ENCODE measurements around the gene GPR15. TPM values are rescaled to one million over a fixed set of nuclear protein-coding genes. Genes with fewer than 3 reads are reported as not detected.

The GPR15 gene
- total and polyA plus RNA-seq, 8 donors = 0.07 to 0.19 (median 0.15) TPM; not detected in 5

GRCh38 chr3:98565237-98565643 lies 33.5 kb downstream of the GPR15 start:
- ATAC-seq (no peak), FAIRE-seq (no peak), DNase-seq (no peak)
- H3K36me3 ChIP-seq = no peaks in the 10 kb centered on the region
- TF ChIP-seq CTCF (IDR thresholded peaks at IDR 0.05) = no peak
- no peaks in the 10 kb centered on the region for H3K9me3 ChIP-seq
- no peaks in the 10 kb centered on the region for H3K27me3 ChIP-seq
- H3K27ac ChIP-seq = no peak overlapping the region
- 45 to 65% methylated on average over 3 of the region's 3 CpGs for WGBS, 2 donors
- H3K4me3 ChIP-seq = no peak overlapping the region
- H3K4me1 ChIP-seq = no peaks in the 10 kb centered on the region
- intact Hi-C loops (cut with DNase I) = no loop called here

- intact Hi-C loops (cut with DNase I) = no loop called here
- H3K27me3 ChIP-seq = no peaks in the 10 kb centered on the region
- no peak overlapping the region for H3K27ac ChIP-seq
- no peak overlapping the region for H3K4me3 ChIP-seq
- 74 to 85% methylated on average over 6 of the region's 6 CpGs for WGBS, 2 donors
- no peak for ATAC-seq
- H3K4me1 ChIP-seq = no peaks in the 10 kb centered on the region
- H3K36me3 ChIP-seq = no peaks in the 10 kb centered on the region
- no peak for TF ChIP-seq CTCF (IDR thresholded peaks at IDR 0.05)
- DNase-seq = no peak
- no peak for FAIRE-seq
- H3K9me3 ChIP-seq = no peaks in the 10 kb centered on the region
Measured at GRCh38 chr3:98565843-98566242, 34.1 kb downstream of the GPR15 start.

GRCh38 chr3:98567666-98568270 lies 36.0 kb downstream of the GPR15 start:
- no peak for ATAC-seq
- TF ChIP-seq CTCF (IDR thresholded peaks at IDR 0.05) = no peak

GRCh38 chr3:98568402-98568801 lies 36.6 kb downstream of the GPR15 start:
- WGBS, 2 donors = 67 to 71% methylated on average over 3 of the region's 3 CpGs
- TF ChIP-seq CTCF (IDR thresholded peaks at IDR 0.05) = no peak
- Histone ChIP-seq H3K4me3 (no peak overlapping the region), H3K4me1 (no peaks in the 10 kb centered on the region), H3K9me3 (no peaks in the 10 kb centered on the region), H3K36me3 (no peaks in the 10 kb centered on the region), H3K27me3 (no peaks in the 10 kb centered on the region), H3K27ac (no peak overlapping the region)
- DNase-seq (no peak), FAIRE-seq (peak; percentile 26), ATAC-seq (no peak)
- intact Hi-C loops (cut with DNase I) = no loop called here

More at GRCh38 chr3:98567666-98568270, 36.0 kb downstream of the GPR15 start:
- WGBS, 2 donors = 59 to 74% methylated on average over 2 of the region's 2 CpGs
- DNase-seq (no peak), FAIRE-seq (no peak)
- no peak overlapping the region for H3K4me3 ChIP-seq
- intact Hi-C loops (cut with DNase I) = no loop called here
- H3K27ac ChIP-seq = no peak overlapping the region
- H3K36me3 ChIP-seq = no peaks in the 10 kb centered on the region
- no peaks in the 10 kb centered on the region for H3K27me3 ChIP-seq
- no peaks in the 10 kb centered on the region for H3K9me3 ChIP-seq
- H3K4me1 ChIP-seq = no peaks in the 10 kb centered on the region

GRCh38 chr3:98573181-98573728 lies 41.5 kb downstream of the GPR15 start:
- Histone ChIP-seq H3K9me3 (no peaks in the 10 kb centered on the region), H3K36me3 (no peaks in the 10 kb centered on the region), H3K27ac (no peak overlapping the region), H3K4me1 (no peaks in the 10 kb centered on the region), H3K4me3 (no peak overlapping the region), H3K27me3 (no peaks in the 10 kb centered on the region)
- peak; percentile 34 for FAIRE-seq
- 40 to 45% methylated on average over 2 of the region's 2 CpGs for WGBS, 2 donors
- ATAC-seq = no peak
- DNase-seq = no peak
- intact Hi-C loops (cut with DNase I) = no loop called here
- no peak for TF ChIP-seq CTCF (IDR thresholded peaks at IDR 0.05)
